ENCODE results near the gene PLIN1. TPM values are rescaled to one million over a fixed set of nuclear protein-coding genes. Genes with fewer than 3 reads are reported as not detected.

PLIN1 gene
- total RNA-seq, 1 experiment from 2014 or later = 0.32 TPM

GRCh38 chr15:89648106-89649012 lies 30.8 kb downstream of the PLIN1 start:
- no peaks in the 10 kb centered on the region for H3K9me2 ChIP-seq (ENCODE audit: insufficient read depth)
- no peak overlapping the region for H3K4me2 ChIP-seq (ENCODE audit: low read length)

DNA sequence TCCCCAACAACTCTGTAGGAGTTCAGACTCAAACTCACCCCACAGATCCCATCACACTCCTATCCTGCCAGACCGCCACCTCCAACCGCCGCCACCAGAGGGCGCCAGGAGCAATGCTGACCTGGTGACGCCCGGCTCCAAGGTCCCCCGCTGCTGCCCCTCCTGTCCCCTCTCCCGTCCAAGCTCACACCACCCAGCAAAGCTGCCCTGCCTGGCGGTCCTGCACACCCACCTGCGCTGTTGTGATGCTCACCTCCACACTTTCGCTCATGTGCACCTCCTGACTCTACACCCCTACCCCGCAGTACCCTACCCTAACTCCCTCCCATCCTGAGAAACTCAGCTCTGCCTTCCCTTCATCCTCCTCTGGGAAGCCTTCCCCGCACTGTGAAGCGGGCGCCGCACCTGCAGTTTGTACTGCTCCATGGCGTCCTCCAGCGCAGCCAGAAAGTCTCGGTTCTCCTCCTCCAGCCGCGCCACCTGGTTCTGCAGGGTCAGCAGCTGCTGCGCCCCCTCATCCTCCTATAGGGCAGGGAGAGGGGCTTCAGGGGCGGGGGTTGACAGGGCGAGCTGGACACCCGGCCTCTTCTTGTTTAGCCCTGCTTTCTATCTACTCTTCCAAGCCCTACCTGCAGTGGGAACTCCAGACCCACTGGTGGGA lies 31.8 kb downstream of the PLIN1 start:
- H3K27ac ChIP-seq (ENCODE audit: low read depth, low read length) = no peak overlapping the region
- no peak overlapping the region for H3K4me3 ChIP-seq (replicated peaks in 1 of 2; ENCODE audit: low read depth in 1 of 2, low read length in 2 of 2)
- no peak overlapping the region for H3K9ac ChIP-seq (ENCODE audit: low read length)
- ChIA-PET POLR2A (interaction anchor here (0.6 kb wide), 1 partner anchor 371 kb away, joined by 3 read pairs; no protein-coding TSS in a partner anchor), RAD21 (ENCODE audit: low non-redundant PET in 1 of 2, low total read pairs in 2 of 2, uncharacterized antibody in 2 of 2, unreplicated experiment in 2 of 2) (interaction anchor here (0.5 to 1.1 kb wide), 2 partner anchors 93 to 103 kb away, joined by 4 read pairs; no protein-coding TSS in a partner anchor), CTCF (interaction anchor here (0.7 to 1.9 kb wide), 7 partner anchors 10 to 440 kb away, joined by 3 to 7 read pairs (median 4); no protein-coding TSS in a partner anchor)
- intact Hi-C loops (cut with micrococcal nuclease) = no loop called here
- DNase-seq (ENCODE audit: low read depth, low spot score) (peak; percentile 23), ATAC-seq (peak; percentile 98)
- peak overlapping the region; percentile 56 for H3K4me2 ChIP-seq (ENCODE audit: low read length)
- no peaks in the 10 kb centered on the region for H3K9me2 ChIP-seq (ENCODE audit: insufficient read depth)
- no peaks in the 10 kb centered on the region for H3K27me3 ChIP-seq (ENCODE audit: insufficient read depth, low read length)
- H2AFZ ChIP-seq (ENCODE audit: low read depth, low read length, poor library complexity, severe bottlenecking) = peak overlapping the region; percentile 85
- no peaks in the 10 kb centered on the region for H3K36me3 ChIP-seq (ENCODE audit: control insufficient read depth in 1 of 2, insufficient read depth in 2 of 2, low read length in 2 of 2)
- peaks cover 0 to 4% of the 10 kb centered on the region in 2 experiments; a peak in 2 of 4 replicates for H3K4me1 ChIP-seq (ENCODE audit: control insufficient read depth in 1 of 2, insufficient read depth in 2 of 2, low read length in 2 of 2)
- no peaks in the 10 kb centered on the region for H3K79me2 ChIP-seq (ENCODE audit: insufficient read depth, low read length)
- BruUV-seq (replicated peaks) = no TSS peak
- no peaks in the 10 kb centered on the region for H3K9me3 ChIP-seq (ENCODE audit: control insufficient read depth in 1 of 2, insufficient read depth in 1 of 2, low read depth in 1 of 2, low read length in 2 of 2)
- no peaks in the 10 kb centered on the region for H4K20me1 ChIP-seq (ENCODE audit: insufficient read depth)
- TF ChIP-seq RAD21 (IDR thresholded peaks at IDR 0.05; ENCODE audit: low read depth) (peak; percentile 72), POLR2AphosphoS5 (IDR thresholded peaks at IDR 0.05; ENCODE audit: low read depth, low read length) (no peak)
- TF ChIP-seq, protein P1, sequence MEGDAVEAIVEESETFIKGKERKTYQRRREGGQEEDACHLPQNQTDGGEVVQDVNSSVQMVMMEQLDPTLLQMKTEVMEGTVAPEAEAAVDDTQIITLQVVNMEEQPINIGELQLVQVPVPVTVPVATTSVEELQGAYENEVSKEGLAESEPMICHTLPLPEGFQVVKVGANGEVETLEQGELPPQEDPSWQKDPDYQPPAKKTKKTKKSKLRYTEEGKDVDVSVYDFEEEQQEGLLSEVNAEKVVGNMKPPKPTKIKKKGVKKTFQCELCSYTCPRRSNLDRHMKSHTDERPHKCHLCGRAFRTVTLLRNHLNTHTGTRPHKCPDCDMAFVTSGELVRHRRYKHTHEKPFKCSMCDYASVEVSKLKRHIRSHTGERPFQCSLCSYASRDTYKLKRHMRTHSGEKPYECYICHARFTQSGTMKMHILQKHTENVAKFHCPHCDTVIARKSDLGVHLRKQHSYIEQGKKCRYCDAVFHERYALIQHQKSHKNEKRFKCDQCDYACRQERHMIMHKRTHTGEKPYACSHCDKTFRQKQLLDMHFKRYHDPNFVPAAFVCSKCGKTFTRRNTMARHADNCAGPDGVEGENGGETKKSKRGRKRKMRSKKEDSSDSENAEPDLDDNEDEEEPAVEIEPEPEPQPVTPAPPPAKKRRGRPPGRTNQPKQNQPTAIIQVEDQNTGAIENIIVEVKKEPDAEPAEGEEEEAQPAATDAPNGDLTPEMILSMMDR (IDR thresholded peaks at IDR 0.05 in 2 of 3, conservative IDR thresholded peaks at IDR 0.05 in 1 of 3; ENCODE audit: borderline replicate concordance in 1 of 3, insufficient read depth in 1 of 3, low read depth in 2 of 3, low read length in 2 of 3) = peak; percentile 67 to 95 (median 90)

More at GRCh38 chr15:89648106-89649012, 30.8 kb downstream of the PLIN1 start:
- no TSS peak for BruUV-seq (replicated peaks)
- intact Hi-C loops (cut with micrococcal nuclease) = no loop called here
- RAD21 ChIA-PET (ENCODE audit: low non-redundant PET in 1 of 2, low total read pairs in 2 of 2, uncharacterized antibody in 2 of 2, unreplicated experiment in 2 of 2) = interaction anchor here in 1 of 2 experiments (1.1 kb wide), 1 partner anchor 92 kb away, joined by 4 read pairs; no protein-coding TSS in a partner anchor
- POLR2A ChIA-PET = no interaction called here
- no peaks in the 10 kb centered on the region for H3K36me3 ChIP-seq (ENCODE audit: control insufficient read depth in 1 of 2, insufficient read depth in 2 of 2, low read length in 2 of 2)
- peaks cover 0 to 4% of the 10 kb centered on the region in 2 experiments; a peak in 2 of 4 replicates for H3K4me1 ChIP-seq (ENCODE audit: control insufficient read depth in 1 of 2, insufficient read depth in 2 of 2, low read length in 2 of 2)
- H3K27me3 ChIP-seq (ENCODE audit: insufficient read depth, low read length) = no peaks in the 10 kb centered on the region
- CTCF ChIA-PET = interaction anchor here (0.9 to 1.9 kb wide), 4 partner anchors 9 to 438 kb away, joined by 4 to 7 read pairs (median 4); no protein-coding TSS in a partner anchor
- no peak overlapping the region for H3K9ac ChIP-seq (ENCODE audit: low read length)
- no peak overlapping the region for H3K27ac ChIP-seq (ENCODE audit: low read depth, low read length)
- DNase-seq (ENCODE audit: low read depth, low spot score) (no peak), ATAC-seq (no peak)
- no peak overlapping the region for H3K4me3 ChIP-seq (replicated peaks in 1 of 2; ENCODE audit: low read depth in 1 of 2, low read length in 2 of 2)
- no peaks in the 10 kb centered on the region for H3K9me3 ChIP-seq (ENCODE audit: control insufficient read depth in 1 of 2, insufficient read depth in 1 of 2, low read depth in 1 of 2, low read length in 2 of 2)
- no peaks in the 10 kb centered on the region for H4K20me1 ChIP-seq (ENCODE audit: insufficient read depth)
- H2AFZ ChIP-seq (ENCODE audit: low read depth, low read length, poor library complexity, severe bottlenecking) = no peak overlapping the region
- TF ChIP-seq EGR1 (IDR thresholded peaks at IDR 0.05; ENCODE audit: low read depth) = no peak
- H3K79me2 ChIP-seq (ENCODE audit: insufficient read depth, low read length) = no peaks in the 10 kb centered on the region
